Middle frontal gyrus (tissue), 1 donor: Measurements from ENCODE around the gene NRXN3.

Experiments
- DNase-seq: peaks from one replicate; pipeline ENCODE4 v3.0.0-alpha.2; 2015; ENCODE audit warnings: low spot score; ENCODE audit errors: extremely low spot score

The NRXN3 gene

GRCh38 chr14:78709795-78710557 is 539.8 kb downstream of the NRXN3 start:
- no peak for DNase-seq

DNA sequence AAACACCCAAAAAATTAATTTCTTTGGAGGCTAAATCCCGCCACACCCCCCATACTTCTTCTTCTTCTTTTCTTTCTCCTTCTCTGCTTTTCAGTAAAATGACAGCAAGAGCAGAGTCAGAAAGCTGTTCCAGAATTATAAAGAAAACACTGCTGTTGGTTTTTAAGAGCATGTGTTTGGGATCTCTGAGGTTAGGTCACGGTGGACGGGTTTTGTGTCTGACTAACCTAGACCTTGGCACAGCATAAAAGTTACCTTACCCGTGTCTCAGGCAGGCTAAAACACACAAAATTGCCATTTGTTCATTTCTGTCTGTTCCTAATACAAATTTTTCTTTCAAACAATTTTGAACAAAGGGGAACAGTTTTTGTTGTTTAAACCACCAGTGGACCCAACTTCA is 540.8 kb downstream of the NRXN3 start:
- no peak for DNase-seq

GRCh38 chr14:78713716-78714115 is 543.5 kb downstream of the NRXN3 start:
- DNase-seq = no peak

DNA sequence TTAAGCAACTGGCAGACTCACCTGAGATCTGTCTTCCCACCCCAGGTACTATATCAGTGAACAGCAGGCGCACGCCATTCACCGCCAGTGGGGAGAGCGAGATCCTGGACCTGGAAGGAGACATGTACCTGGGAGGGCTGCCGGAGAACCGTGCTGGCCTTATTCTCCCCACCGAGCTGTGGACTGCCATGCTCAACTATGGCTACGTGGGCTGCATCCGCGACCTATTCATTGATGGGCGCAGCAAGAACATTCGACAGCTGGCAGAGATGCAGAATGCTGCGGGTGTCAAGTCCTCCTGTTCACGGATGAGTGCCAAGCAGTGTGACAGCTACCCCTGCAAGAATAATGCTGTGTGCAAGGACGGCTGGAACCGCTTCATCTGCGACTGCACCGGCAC is 544.5 kb downstream of the NRXN3 start:
- DNase-seq = no peak

GRCh38 chr14:78721756-78722480 is 551.7 kb downstream of the NRXN3 start:
- no peak for DNase-seq

DNA sequence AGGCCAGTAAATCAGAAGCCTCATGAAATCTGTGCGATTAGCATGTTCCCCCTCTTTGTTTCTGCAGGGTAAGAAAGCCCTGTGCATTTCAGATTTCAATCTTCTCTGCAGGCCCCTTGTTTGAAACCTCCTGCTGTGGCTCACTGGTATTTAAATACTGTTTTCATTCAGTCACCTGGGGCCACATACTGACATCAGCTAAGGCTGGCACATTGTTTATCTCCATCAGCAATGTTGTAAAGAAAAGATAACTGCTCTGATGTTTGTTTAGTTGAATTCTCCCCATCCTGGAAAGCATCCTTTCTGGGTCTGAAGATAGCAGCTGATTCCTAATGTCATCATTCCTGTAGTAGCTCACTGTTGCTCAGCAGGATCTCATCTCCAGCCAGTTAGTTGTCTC is 554.9 kb downstream of the NRXN3 start:
- DNase-seq = no peak

DNA sequence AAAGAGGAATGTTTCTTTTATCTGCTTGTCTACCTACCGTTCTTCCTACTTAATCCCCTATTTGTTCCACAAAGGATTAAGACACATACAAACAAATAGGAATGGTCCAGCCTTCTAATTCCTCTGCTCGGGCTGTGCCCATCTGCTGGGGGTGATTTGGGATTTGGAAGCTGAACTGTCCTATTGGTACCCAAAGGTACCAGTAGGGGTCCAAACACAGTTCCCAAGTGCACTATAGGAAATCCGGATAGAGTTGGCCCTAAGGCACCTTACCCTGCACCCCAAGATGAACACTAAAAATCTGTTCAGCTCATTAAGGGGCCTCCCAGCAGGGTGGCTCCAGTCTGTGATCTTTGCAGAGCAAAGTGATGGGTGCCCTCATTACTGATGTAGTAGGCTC is 566.9 kb downstream of the NRXN3 start:
- no peak for DNase-seq

DNA sequence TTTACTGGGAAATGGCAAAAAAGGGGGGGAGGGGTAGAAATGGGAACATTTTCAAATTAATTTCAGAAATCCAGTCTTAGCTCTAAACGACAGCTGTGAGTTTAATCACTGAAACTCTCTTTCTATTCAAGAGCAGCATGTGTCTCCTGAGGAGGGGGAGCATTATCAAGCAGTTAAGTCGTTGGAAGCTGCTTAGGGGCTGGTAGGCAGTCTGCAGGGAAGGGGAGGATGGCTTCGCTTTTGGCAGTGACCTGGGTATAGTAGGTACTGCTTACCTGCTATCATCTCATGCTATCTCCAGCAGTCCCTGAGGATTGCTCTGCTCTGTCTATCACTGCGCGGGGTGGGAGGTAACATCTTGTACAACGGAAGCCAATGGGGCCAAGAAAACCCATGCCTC is 567.4 kb downstream of the NRXN3 start:
- no peak for DNase-seq

DNA sequence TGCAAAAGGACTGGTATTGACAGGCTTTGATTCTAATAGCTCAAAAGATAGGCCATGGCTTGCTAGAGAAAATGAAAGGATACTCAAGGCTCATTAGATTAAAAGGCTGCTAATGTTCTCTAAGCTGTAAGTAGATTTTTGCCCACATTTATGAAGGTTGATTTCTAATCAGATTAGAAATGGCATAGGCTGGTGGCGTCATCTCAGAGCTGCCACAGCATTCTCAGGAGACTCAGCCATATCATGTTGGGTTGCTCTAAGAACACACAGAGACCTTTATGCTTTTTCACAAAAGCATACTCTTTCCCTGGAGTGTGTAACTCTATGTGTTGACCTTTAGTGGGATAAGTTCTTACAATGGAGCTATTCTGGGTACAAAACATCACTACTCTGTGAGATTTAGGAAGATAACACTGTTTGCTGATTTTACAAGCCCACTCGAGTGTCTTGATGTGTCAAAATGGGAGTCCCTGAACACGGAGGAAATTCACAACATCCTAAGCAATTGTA is 576.0 kb downstream of the NRXN3 start:
- DNase-seq = no peak

- DNase-seq = no peak
Observed at GRCh38 chr14:78747813-78748212, 577.6 kb downstream of the NRXN3 start.

DNA sequence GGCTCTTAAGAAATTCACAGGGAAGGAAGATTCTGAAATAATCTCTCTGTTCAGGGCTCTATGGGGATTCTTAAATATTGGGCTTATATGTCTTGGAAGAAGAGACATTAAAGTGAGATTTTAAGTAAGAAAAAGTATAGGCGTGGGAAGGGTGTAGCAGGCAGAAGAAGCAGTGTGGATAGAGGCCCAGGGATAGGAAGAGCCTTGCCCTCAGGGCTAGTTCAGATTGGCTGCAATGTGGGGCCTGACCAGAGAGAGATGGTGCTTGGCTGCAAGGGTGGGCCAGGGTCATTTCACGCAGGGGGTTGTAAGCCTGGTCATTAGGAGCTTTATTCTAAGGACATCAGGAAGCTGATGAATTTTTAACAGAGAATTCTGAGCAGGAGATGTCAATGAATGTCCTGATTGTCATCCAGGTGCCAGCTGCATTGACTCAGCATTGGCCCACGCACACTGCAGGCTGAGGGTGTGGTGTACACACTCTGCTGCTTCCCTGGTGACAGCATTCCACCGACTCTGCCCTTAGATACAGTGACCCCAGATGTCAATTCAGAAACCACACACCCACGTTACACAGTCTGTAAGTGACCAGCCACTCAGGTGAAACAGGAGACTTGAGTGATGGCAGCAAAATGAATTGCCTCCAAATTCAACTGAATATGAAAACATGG is 582.5 kb downstream of the NRXN3 start:
- no peak for DNase-seq

DNA sequence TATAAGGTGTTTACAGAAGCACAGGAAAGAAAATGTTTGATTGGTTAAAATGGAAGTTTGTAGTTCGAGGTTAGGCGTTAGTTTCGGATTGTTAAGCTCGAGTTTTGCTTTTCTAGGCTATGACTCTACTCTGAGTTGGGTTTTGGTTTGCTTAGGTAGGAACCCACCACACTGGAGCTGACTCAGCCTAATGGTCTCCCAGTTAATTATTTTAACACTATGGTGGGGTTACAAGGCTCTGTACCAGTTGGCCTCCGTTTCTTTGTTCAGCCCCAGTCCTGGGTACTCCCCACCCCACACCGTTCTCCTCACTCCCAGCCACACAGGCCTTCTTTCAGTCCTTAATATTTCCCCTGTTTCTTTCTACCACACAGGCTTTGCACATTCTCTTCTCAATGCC is 583.9 kb downstream of the NRXN3 start:
- no peak for DNase-seq

DNA sequence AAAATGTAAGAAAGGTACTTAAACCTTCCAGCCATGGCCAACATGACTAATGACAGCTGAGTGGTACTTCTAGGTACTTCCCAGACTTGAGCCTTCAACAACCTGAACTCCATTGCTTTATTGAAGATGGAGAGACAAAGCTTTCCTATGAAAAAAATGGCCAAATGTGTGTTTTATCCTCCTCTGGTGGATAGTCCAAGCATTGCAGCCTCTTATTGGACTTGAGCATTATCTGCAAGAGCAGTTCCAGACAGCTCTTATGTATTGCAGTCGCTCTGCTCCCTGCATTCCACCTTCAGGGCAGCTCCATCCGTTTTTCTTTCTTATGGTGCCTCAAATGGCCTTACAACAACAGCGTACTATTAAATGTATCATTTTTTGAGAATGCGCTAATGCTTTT is 588.2 kb downstream of the NRXN3 start:
- DNase-seq = no peak

- no peak for DNase-seq
Observed at GRCh38 chr14:78762331-78762730, 592.2 kb downstream of the NRXN3 start.

- DNase-seq = no peak
Observed at GRCh38 chr14:78763746-78764145, 593.6 kb downstream of the NRXN3 start.

DNA sequence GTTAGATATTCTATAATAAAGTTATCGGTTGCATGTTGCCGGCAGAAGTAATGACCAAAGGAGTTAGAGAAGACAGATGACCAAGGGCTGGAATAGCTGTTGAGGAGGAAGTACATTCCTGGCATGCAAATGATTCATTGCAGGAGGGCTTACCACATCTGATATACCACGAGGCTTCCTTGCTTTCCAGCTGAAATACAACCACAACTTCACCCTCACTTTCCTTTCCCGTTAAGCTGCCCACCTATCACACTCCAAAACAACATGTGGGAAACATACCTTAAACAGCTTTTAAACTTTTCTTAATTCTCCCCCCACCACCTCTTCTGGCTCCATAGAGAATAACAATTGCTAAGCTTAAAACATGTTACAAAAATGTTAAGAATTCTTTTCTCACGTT is 594.1 kb downstream of the NRXN3 start:
- DNase-seq = no peak

- no peak for DNase-seq
Observed at GRCh38 chr14:78764645-78765044, 594.5 kb downstream of the NRXN3 start.

- DNase-seq = no peak
Observed at GRCh38 chr14:78767436-78767835, 597.3 kb downstream of the NRXN3 start.

- DNase-seq = no peak
Observed at GRCh38 chr14:78782551-78782950, 612.4 kb downstream of the NRXN3 start.

DNA sequence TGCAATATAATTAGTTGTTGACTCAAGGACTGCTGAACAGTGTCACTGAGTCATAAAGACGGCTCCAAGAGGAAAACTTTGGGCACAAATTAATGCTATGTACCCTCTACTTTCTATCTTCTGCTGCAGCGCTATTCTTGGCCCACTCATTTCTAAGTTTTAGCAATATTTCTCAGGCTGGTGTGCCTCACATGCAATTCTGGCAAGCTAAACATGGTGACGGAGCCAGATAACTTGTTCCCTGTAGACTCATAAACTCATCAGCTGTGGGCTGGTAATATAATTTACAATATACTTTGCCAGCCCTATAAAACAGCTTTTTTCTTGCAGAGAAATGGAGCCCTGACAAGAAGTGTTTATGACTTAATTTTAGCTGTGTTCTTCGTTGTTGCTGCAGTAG is 615.1 kb downstream of the NRXN3 start:
- DNase-seq = no peak

- DNase-seq = no peak
Observed at GRCh38 chr14:78788467-78789360, 618.5 kb downstream of the NRXN3 start.
